ENCODE data around the gene NEAT1. TPM values are rescaled to one million over a fixed set of nuclear protein-coding genes. Genes with fewer than 3 reads are reported as not detected.

The NEAT1 gene
- total and polyA plus RNA-seq, 2 of the 8 experiments (the other 6 are each of a cell fraction or from before 2014, with no cell fraction given), result 2.4 to 10.7 TPM

MicroRNAs within 50 kb of the gene (microRNA counts, 767-probe panel; counts per million panel counts)
- microRNA hsa-miR-612, result 879 counts per million, percentile 95 among the panel's probes with 10 or more counts

Small RNAs within 50 kb of the gene (small RNA-seq; reads per million reads assigned to genes)
- gene RF01684 (ENCODE audit: insufficient read depth), result not detected

Other genes with a start within 250 kb of the NEAT1 start
- 194 and 200 TPM in 2 replicates for gene CAPN1, start 240.9 kb upstream of the NEAT1 start, total RNA-seq (2021; fragmentation: NEBNext Ultra II Directional; extraction: Animal tissue kit (Norgen Biotek cat#: 25700))
- gene CAPN1, start 240.9 kb upstream of the NEAT1 start, polyA plus RNA-seq (2011; rRNA removed), result 233 and 337 TPM in 2 replicates
- 31.2 and 34.6 TPM in 2 replicates for gene POLA2, start 160.8 kb upstream of the NEAT1 start, total RNA-seq (2021; fragmentation: NEBNext Ultra II Directional; extraction: Animal tissue kit (Norgen Biotek cat#: 25700))
- 48.1 and 55.9 TPM in 2 replicates for gene POLA2, start 160.8 kb upstream of the NEAT1 start, polyA plus RNA-seq (2011; rRNA removed)
- gene CDC42EP2, start 107.9 kb upstream of the NEAT1 start, total RNA-seq (2021; fragmentation: NEBNext Ultra II Directional; extraction: Animal tissue kit (Norgen Biotek cat#: 25700)), result 11.7 and 11.8 TPM in 2 replicates
- 13.3 and 19.4 TPM in 2 replicates for gene CDC42EP2, start 107.9 kb upstream of the NEAT1 start, polyA plus RNA-seq (2011; rRNA removed)
- 67.2 and 79.2 TPM in 2 replicates for gene DPF2, start 88.9 kb upstream of the NEAT1 start, total RNA-seq (2021; fragmentation: NEBNext Ultra II Directional; extraction: Animal tissue kit (Norgen Biotek cat#: 25700))
- gene DPF2, start 88.9 kb upstream of the NEAT1 start, polyA plus RNA-seq (2011; rRNA removed), result 53.6 and 88.1 TPM in 2 replicates
- gene TIGD3, start 68.0 kb upstream of the NEAT1 start, total RNA-seq (2021; fragmentation: NEBNext Ultra II Directional; extraction: Animal tissue kit (Norgen Biotek cat#: 25700)), result 0.88 and 1.3 TPM in 2 replicates
- 1.1 TPM in 2 replicates for gene TIGD3, start 68.0 kb upstream of the NEAT1 start, polyA plus RNA-seq (2011; rRNA removed)
- gene SLC25A45, start 40.2 kb upstream of the NEAT1 start, total RNA-seq (2021; fragmentation: NEBNext Ultra II Directional; extraction: Animal tissue kit (Norgen Biotek cat#: 25700)), result 0.54 and 0.61 TPM in 2 replicates
- 0.59 and 0.97 TPM in 2 replicates for gene SLC25A45, start 40.2 kb upstream of the NEAT1 start, polyA plus RNA-seq (2011; rRNA removed)
- 16.7 and 19.2 TPM in 2 replicates for gene FRMD8, start 36.2 kb upstream of the NEAT1 start, total RNA-seq (2021; fragmentation: NEBNext Ultra II Directional; extraction: Animal tissue kit (Norgen Biotek cat#: 25700))
- 15.0 and 23.4 TPM in 2 replicates for gene FRMD8, start 36.2 kb upstream of the NEAT1 start, polyA plus RNA-seq (2011; rRNA removed)
- gene MALAT1, start 76.2 kb downstream of the NEAT1 start, total RNA-seq (2021; fragmentation: NEBNext Ultra II Directional; extraction: Animal tissue kit (Norgen Biotek cat#: 25700)), result 911 and 984 TPM in 2 replicates
- 115 and 138 TPM in 2 replicates for gene MALAT1, start 76.2 kb downstream of the NEAT1 start, polyA plus RNA-seq (2011; rRNA removed)
- 59.4 and 59.8 TPM in 2 replicates for gene SCYL1, start 102.3 kb downstream of the NEAT1 start, total RNA-seq (2021; fragmentation: NEBNext Ultra II Directional; extraction: Animal tissue kit (Norgen Biotek cat#: 25700))
- 77.7 and 111 TPM in 2 replicates for gene SCYL1, start 102.3 kb downstream of the NEAT1 start, polyA plus RNA-seq (2011; rRNA removed)
- 12.8 and 15.3 TPM in 2 replicates for gene LTBP3, start 135.6 kb downstream of the NEAT1 start, total RNA-seq (2021; fragmentation: NEBNext Ultra II Directional; extraction: Animal tissue kit (Norgen Biotek cat#: 25700))
- gene LTBP3, start 135.6 kb downstream of the NEAT1 start, polyA plus RNA-seq (2011; rRNA removed), result 17.8 and 25.2 TPM in 2 replicates
- gene ZNRD2, start 147.7 kb downstream of the NEAT1 start, total RNA-seq (2021; fragmentation: NEBNext Ultra II Directional; extraction: Animal tissue kit (Norgen Biotek cat#: 25700)), result 53.4 and 56.1 TPM in 2 replicates
- gene ZNRD2, start 147.7 kb downstream of the NEAT1 start, polyA plus RNA-seq (2011; rRNA removed), result 125 and 148 TPM in 2 replicates
- 15.8 and 17.6 TPM in 2 replicates for gene FAM89B, start 149.7 kb downstream of the NEAT1 start, total RNA-seq (2021; fragmentation: NEBNext Ultra II Directional; extraction: Animal tissue kit (Norgen Biotek cat#: 25700))
- 32.4 and 39.2 TPM in 2 replicates for gene FAM89B, start 149.7 kb downstream of the NEAT1 start, polyA plus RNA-seq (2011; rRNA removed)
- 6.6 and 7.9 TPM in 2 replicates for gene EHBP1L1, start 153.3 kb downstream of the NEAT1 start, total RNA-seq (2021; fragmentation: NEBNext Ultra II Directional; extraction: Animal tissue kit (Norgen Biotek cat#: 25700))
- gene EHBP1L1, start 153.3 kb downstream of the NEAT1 start, polyA plus RNA-seq (2011; rRNA removed), result 4.3 and 6.2 TPM in 2 replicates
- gene KCNK7, start 173.0 kb downstream of the NEAT1 start, total RNA-seq (2021; fragmentation: NEBNext Ultra II Directional; extraction: Animal tissue kit (Norgen Biotek cat#: 25700)), result 0.42 and 1.0 TPM in 2 replicates
- 0.74 and 1.4 TPM in 2 replicates for gene KCNK7, start 173.0 kb downstream of the NEAT1 start, polyA plus RNA-seq (2011; rRNA removed)
- 44.6 and 48.4 TPM in 2 replicates for gene MAP3K11, start 191.4 kb downstream of the NEAT1 start, total RNA-seq (2021; fragmentation: NEBNext Ultra II Directional; extraction: Animal tissue kit (Norgen Biotek cat#: 25700))
- 30.3 and 45.8 TPM in 2 replicates for gene MAP3K11, start 191.4 kb downstream of the NEAT1 start, polyA plus RNA-seq (2011; rRNA removed)
- gene PCNX3, start 193.0 kb downstream of the NEAT1 start, total RNA-seq (2021; fragmentation: NEBNext Ultra II Directional; extraction: Animal tissue kit (Norgen Biotek cat#: 25700)), result 38.8 and 39.4 TPM in 2 replicates
- 27.2 and 45.1 TPM in 2 replicates for gene PCNX3, start 193.0 kb downstream of the NEAT1 start, polyA plus RNA-seq (2011; rRNA removed)
- gene SIPA1, start 215.3 kb downstream of the NEAT1 start, total RNA-seq (2021; fragmentation: NEBNext Ultra II Directional; extraction: Animal tissue kit (Norgen Biotek cat#: 25700)), result 67.5 and 72.2 TPM in 2 replicates
- gene SIPA1, start 215.3 kb downstream of the NEAT1 start, polyA plus RNA-seq (2011; rRNA removed), result 35.3 and 59.2 TPM in 2 replicates
- 25.5 and 27.5 TPM in 2 replicates for gene RELA, start 240.1 kb downstream of the NEAT1 start, total RNA-seq (2021; fragmentation: NEBNext Ultra II Directional; extraction: Animal tissue kit (Norgen Biotek cat#: 25700))
- 21.9 and 28.8 TPM in 2 replicates for gene RELA, start 240.1 kb downstream of the NEAT1 start, polyA plus RNA-seq (2011; rRNA removed)

Data from H1 (cell line).